Body of pancreas (tissue), 4 donors: ENCODE data around the gene ECEL1.

Source experiments
- CTCF ChIP-seq, 7 experiments: fragments of 450-650 bp in 4 of 7; fragments of 200-600 bp in 3 of 7; sonication (generic) in 3 of 7; IDR thresholded peaks; one replicate each; pipeline ENCODE4 v1.5.1; 2016 to 2019; ENCODE audit warnings: antibody characterized with exemption in 7 of 7
- POLR2A ChIP-seq, 3 donors: fragments of 450-650 bp; IDR thresholded peaks; one replicate each; pipeline ENCODE4 v1.6.1; 2016; ENCODE audit warnings: antibody characterized with exemption in 3 of 3, mild to moderate bottlenecking in 2 of 3

- TF ChIP-seq CTCF (IDR thresholded peaks at IDR 0.05) (no peak), POLR2A (IDR thresholded peaks at IDR 0.05) (no peak)
These were observed 2.8 kb downstream of the ECEL1 start for GRCh38 chr2:232484628-232485347.
